ENCODE measurements around the gene MGAT4A. TPM values are rescaled to one million over a fixed set of nuclear protein-coding genes. Genes with fewer than 3 reads are reported as not detected.

The MGAT4A gene
- total and polyA plus RNA-seq, 10 of the 15 experiments (the other 5 are each of a cell fraction or from before 2014, with no cell fraction given): 4.3 to 23.4 (median 13.6) TPM

- intact Hi-C loops (cut with micrococcal nuclease; ENCODE audit: unreplicated experiment): no loop called here
- WGBS (ENCODE audit: insufficient coverage, insufficient replicate concordance, low lambda C conversion rate, missing lambda C conversion rate): 85% methylated on average over 4 of the region's 4 CpGs
- Histone ChIP-seq H3K27me3 (replicated peaks in 1 of 2; ENCODE audit: control insufficient read depth in 2 of 2, insufficient read depth in 2 of 2, low read length in 1 of 2) (no peaks in the 10 kb centered on the region), H3K9me3 (replicated peaks; ENCODE audit: control insufficient read depth, insufficient read depth, low read length) (no peaks in the 10 kb centered on the region), H3K4me1 (ENCODE audit: control insufficient read depth, insufficient read depth, low read length) (peaks cover 35% of the 10 kb centered on the region), H3K27ac (ENCODE audit: control insufficient read depth, insufficient read depth) (no peak overlapping the region), H2AFZ (ENCODE audit: control insufficient read depth, low read depth, low read length) (no peak overlapping the region), H3K9ac (ENCODE audit: control insufficient read depth, insufficient read depth, low read length) (no peak overlapping the region), H3K4me2 (ENCODE audit: control insufficient read depth, insufficient read depth) (no peak overlapping the region), H3K79me2 (ENCODE audit: control insufficient read depth, insufficient read depth, low read length) (no peaks in the 10 kb centered on the region), H3K4me3 (no peak overlapping the region), H4K20me1 (ENCODE audit: control insufficient read depth, insufficient read depth) (no peaks in the 10 kb centered on the region), H3K36me3 (ENCODE audit: control insufficient read depth in 2 of 2, insufficient read depth in 2 of 2, low read length in 1 of 2) (no peaks in the 10 kb centered on the region)
- FAIRE-seq (no peak), ATAC-seq (no peak), DNase-seq (ENCODE audit: low read depth, low spot score) (no peak)
- ChIA-PET CTCF (interaction anchor here (1.2 kb wide), 1 partner anchor 11 kb away, joined by 3 read pairs; no protein-coding TSS in a partner anchor), SMC1A (ENCODE audit: uncharacterized antibody, unreplicated experiment) (interaction anchor here (1.0 to 2.3 kb wide), 3 partner anchors 35 to 115 kb away, joined by 3 to 8 read pairs (median 3); no protein-coding TSS in a partner anchor), RAD21 (ENCODE audit: unreplicated experiment) (interaction anchor here (0.9 to 1.2 kb wide), 2 partner anchors 72 to 115 kb away, joined by 3 read pairs; no protein-coding TSS in a partner anchor), POLR2A (no interaction called here)
- no peak for TF ChIP-seq MXI1 (IDR thresholded peaks at IDR 0.05; ENCODE audit: low read depth, low read length)
- TF ChIP-seq POLR2AphosphoS5 (IDR thresholded peaks at IDR 0.05; ENCODE audit: low read length): no peak
- TF ChIP-seq KAT2A (conservative IDR thresholded peaks at IDR 0.05; ENCODE audit: control insufficient read depth, low read depth, low read length): no peak
- BruUV-seq (replicated peaks): no TSS peak
- in situ Hi-C loops (cut with MboI): no loop called here
These were observed 33.6 kb upstream of the MGAT4A start for GRCh38 chr2:98764499-98764898.

- in situ Hi-C loops (cut with MboI) (no loop called here), intact Hi-C loops (cut with micrococcal nuclease; ENCODE audit: unreplicated experiment) (no loop called here)
- ATAC-seq: peak; percentile 10; the same call in 2 of the 3 replicates
- CTCF ChIA-PET: interaction anchor here (1.0 to 1.2 kb wide), 2 partner anchors 12 to 39 kb away, joined by 3 read pairs; no protein-coding TSS in a partner anchor
- 2% methylated on average over 5 of the region's 6 CpGs for WGBS (ENCODE audit: insufficient coverage, insufficient replicate concordance, low lambda C conversion rate, missing lambda C conversion rate)
- H3K4me3 ChIP-seq: no peak overlapping the region
- SMC1A ChIA-PET (ENCODE audit: uncharacterized antibody, unreplicated experiment): interaction anchor here (0.6 to 2.3 kb wide), 4 partner anchors 34 to 351 kb away, joined by 3 to 8 read pairs (median 3); no protein-coding TSS in a partner anchor
- H3K27ac ChIP-seq (ENCODE audit: control insufficient read depth, insufficient read depth): no peak overlapping the region
- H2AFZ ChIP-seq (ENCODE audit: control insufficient read depth, low read depth, low read length): no peak overlapping the region
- FAIRE-seq: no peak
- H3K4me1 ChIP-seq (ENCODE audit: control insufficient read depth, insufficient read depth, low read length): peaks cover 46% of the 10 kb centered on the region
- RAD21 ChIA-PET (ENCODE audit: unreplicated experiment): interaction anchor here (1.0 kb wide), 1 partner anchor 8 kb away, joined by 3 read pairs; no protein-coding TSS in a partner anchor
- H3K9me3 ChIP-seq (replicated peaks; ENCODE audit: control insufficient read depth, insufficient read depth, low read length): no peaks in the 10 kb centered on the region
- no peaks in the 10 kb centered on the region for H3K36me3 ChIP-seq (ENCODE audit: control insufficient read depth in 2 of 2, insufficient read depth in 2 of 2, low read length in 1 of 2)
- no peaks in the 10 kb centered on the region for H3K27me3 ChIP-seq (replicated peaks in 1 of 2; ENCODE audit: control insufficient read depth in 2 of 2, insufficient read depth in 2 of 2, low read length in 1 of 2)
- DNase-seq (ENCODE audit: low read depth, low spot score): no peak
- H3K79me2 ChIP-seq (ENCODE audit: control insufficient read depth, insufficient read depth, low read length): no peaks in the 10 kb centered on the region
- no peak overlapping the region for H3K4me2 ChIP-seq (ENCODE audit: control insufficient read depth, insufficient read depth)
- BruUV-seq (replicated peaks): no TSS peak
- H4K20me1 ChIP-seq (ENCODE audit: control insufficient read depth, insufficient read depth): no peaks in the 10 kb centered on the region
- no peak overlapping the region for H3K9ac ChIP-seq (ENCODE audit: control insufficient read depth, insufficient read depth, low read length)
- POLR2A ChIA-PET: interaction anchor here (0.6 kb wide), 1 partner anchor 57 kb away, joined by 3 read pairs; no protein-coding TSS in a partner anchor
- TF ChIP-seq ZNF217 (IDR thresholded peaks at IDR 0.05) (no peak), NR2F1 (conservative IDR thresholded peaks at IDR 0.05) (peak; percentile 41), RELA (IDR thresholded peaks at IDR 0.05; ENCODE audit: borderline replicate concordance, partially characterized antibody) (no peak), IKZF2 (IDR thresholded peaks at IDR 0.05) (peak; percentile 56 to 61; a peak in 3 of 4 replicates), SIX5 (IDR thresholded peaks at IDR 0.05; ENCODE audit: low read depth, low read length, severe bottlenecking) (no peak), STAT1 (conservative IDR thresholded peaks at IDR 0.05) (no peak), BCLAF1 (IDR thresholded peaks at IDR 0.05) (no peak), EED (IDR thresholded peaks at IDR 0.05; ENCODE audit: low read depth) (no peak), POLR2AphosphoS5 (IDR thresholded peaks at IDR 0.05; ENCODE audit: low read length) (no peak)
These were observed 32.4 kb upstream of the MGAT4A start for GRCh38 chr2:98763209-98763951.

Data from GM12878 (cell line).